Prostate gland (tissue), 2 donors: Measurements from ENCODE around the gene TMEM25. TPM values are rescaled to one million over a fixed set of nuclear protein-coding genes. Genes with fewer than 3 reads are reported as not detected.
"Not testable (repeated sequence)": the region's sequence is repeated elsewhere in the genome, so short reads cannot be mapped to it uniquely, and the experiment has no call there.

Source experiments
- DNase-seq: peaks from one replicate; pipeline ENCODE4 v3.0.0-alpha.2; 2019; ENCODE audit warnings: low spot score
- H3K27ac ChIP-seq, 2 donors: fragments of 200-600 bp; sonication (generic); 2 replicates each; pipeline ENCODE4 v1.5.1; 2017 to 2019
- H3K27me3 ChIP-seq: fragments of 200-600 bp; sonication (generic); replicated peaks from 2 replicates; pipeline ENCODE4 v1.5.1; 2019; ENCODE audit not compliant: insufficient read depth
- H3K36me3 ChIP-seq, 2 donors: fragments of 200-600 bp; sonication (generic); 1 replicate in 1 of 2; 2 replicates in 1 of 2; pipeline versions ENCODE4 v1.5.1 to v1.8.1; 2017 to 2019
- H3K4me1 ChIP-seq: fragments of 200-600 bp; sonication (generic); replicated peaks from 2 replicates; pipeline ENCODE4 v1.5.1; 2019
- H3K4me3 ChIP-seq, 2 donors: fragments of 200-600 bp; sonication (generic); 2 replicates each; pipeline ENCODE4 v1.5.1; 2017 to 2019
- H3K9me3 ChIP-seq: fragments of 200-600 bp; sonication (generic); 2 replicates; pipeline ENCODE4 v1.5.1; 2017
- POLR2A ChIP-seq: fragments of 450-650 bp; IDR thresholded peaks from one replicate; pipeline ENCODE4 v1.6.1; 2016; ENCODE audit warnings: antibody characterized with exemption, mild to moderate bottlenecking
- POLR2AphosphoS5 ChIP-seq: sonication (generic); formaldehyde crosslinking; IDR thresholded peaks from one replicate; pipeline ENCODE4 v1.6.1; 2017; ENCODE audit warnings: antibody characterized with exemption
- WGBS: methylation state at CpG from one replicate; pipeline ENCODE4 v1.1.5; 2018; 5-methylcytosine and 5-hydroxymethylcytosine counted together
- intact Hi-C: fragments of 100-400 bp; cut with DNase I; formaldehyde crosslinking; loops from one replicate; pipeline ENCODE4 v1.14.2; 2022
- total RNA-seq, 2 donors: library from RNA; depleted of rRNA; stranded (reverse); fragments of >200 nt; gene quantifications; one replicate each; pipeline ENCODE4 v1.1.0, GENCODE V29; 2016
- TF ChIP-seq, protein P1 (sequence below), 4 experiments: fragments of 200-600 bp in 2 of 4; fragments of 450-650 bp in 2 of 4; sonication (generic) in 2 of 4; IDR thresholded peaks; 1 replicate in 3 of 4; 2 replicates in 1 of 4; pipeline ENCODE4 v1.5.1; 2016 to 2019; ENCODE audit warnings: antibody characterized with exemption in 4 of 4, mild to moderate bottlenecking in 2 of 4, moderate library complexity in 2 of 4

Gene TMEM25
- 10 to 100 TPM; 52.4 to 64.2 TPM for total RNA-seq

DNA sequence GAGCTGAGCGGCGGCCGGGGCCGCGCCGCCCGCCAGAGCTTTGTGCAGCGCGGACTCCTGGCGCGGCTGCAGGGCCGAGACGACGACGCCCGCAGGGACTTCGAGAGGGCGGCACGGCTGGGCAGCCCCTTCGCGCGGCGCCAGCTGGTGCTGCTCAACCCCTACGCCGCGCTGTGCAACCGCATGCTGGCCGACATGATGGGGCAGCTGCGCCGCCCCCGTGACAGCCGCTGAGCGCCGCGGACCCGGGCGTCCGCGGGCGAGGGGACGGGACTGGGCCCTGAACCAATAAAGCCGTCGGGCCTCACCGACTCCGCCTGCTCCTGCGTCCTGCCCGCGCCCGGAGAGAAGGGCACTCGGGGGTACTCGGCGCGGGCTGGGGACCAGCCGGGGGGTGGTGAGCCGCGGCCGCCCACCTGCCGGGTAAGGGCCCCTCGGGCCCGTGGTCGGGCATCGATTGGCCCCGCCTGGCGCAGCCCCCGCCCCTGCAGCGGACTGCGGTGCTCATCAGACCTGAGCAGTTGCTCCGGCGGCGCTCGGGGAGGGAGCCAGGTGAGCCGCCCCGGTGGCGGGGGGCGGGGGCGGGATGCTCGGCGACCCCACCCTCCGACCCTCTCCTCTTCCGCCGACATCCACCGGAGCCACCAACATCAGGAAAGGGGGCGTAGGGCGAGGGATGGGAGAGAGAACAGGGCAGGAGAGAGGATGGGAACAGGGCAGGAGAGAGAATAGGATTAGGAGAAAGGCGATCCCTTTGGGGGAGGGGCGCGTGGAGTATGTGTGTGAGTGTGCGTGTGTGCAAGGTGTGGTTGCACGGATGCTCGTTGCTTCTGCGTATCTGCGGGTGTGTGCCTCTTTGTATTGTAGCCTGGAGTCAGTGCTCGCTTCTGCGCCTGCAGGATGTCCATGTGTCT lies at the start of gene TMEM25:
TSS of gene TMEM25 (plus strand) at position 510 of the 914 bp plus-strand sequence. CDS start 610 bp downstream, outside the sequence.
- intact Hi-C loops = loop anchor here (5.0 kb wide), 1 partner anchor 36 kb away; the partner anchor contains the start of gene IFT46
- Histone ChIP-seq H3K4me1 (peaks cover 10% of the 10 kb centered on the region), H3K27ac (peak within 1 kb of the TSS; percentile 70 to 81), H3K4me3 (peak within 1 kb of the TSS; percentile 62 to 84), H3K9me3 (no peaks in the 10 kb centered on the region), H3K27me3 (no peaks in the 10 kb centered on the region), H3K36me3 (no peaks in the 10 kb centered on the region)
- DNase-seq = peak; percentile 69
- 1% methylated on average over 33 of the region's 94 CpGs for WGBS
- TF ChIP-seq, protein P1, sequence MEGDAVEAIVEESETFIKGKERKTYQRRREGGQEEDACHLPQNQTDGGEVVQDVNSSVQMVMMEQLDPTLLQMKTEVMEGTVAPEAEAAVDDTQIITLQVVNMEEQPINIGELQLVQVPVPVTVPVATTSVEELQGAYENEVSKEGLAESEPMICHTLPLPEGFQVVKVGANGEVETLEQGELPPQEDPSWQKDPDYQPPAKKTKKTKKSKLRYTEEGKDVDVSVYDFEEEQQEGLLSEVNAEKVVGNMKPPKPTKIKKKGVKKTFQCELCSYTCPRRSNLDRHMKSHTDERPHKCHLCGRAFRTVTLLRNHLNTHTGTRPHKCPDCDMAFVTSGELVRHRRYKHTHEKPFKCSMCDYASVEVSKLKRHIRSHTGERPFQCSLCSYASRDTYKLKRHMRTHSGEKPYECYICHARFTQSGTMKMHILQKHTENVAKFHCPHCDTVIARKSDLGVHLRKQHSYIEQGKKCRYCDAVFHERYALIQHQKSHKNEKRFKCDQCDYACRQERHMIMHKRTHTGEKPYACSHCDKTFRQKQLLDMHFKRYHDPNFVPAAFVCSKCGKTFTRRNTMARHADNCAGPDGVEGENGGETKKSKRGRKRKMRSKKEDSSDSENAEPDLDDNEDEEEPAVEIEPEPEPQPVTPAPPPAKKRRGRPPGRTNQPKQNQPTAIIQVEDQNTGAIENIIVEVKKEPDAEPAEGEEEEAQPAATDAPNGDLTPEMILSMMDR (IDR thresholded peaks at IDR 0.05) = no peak
- TF ChIP-seq POLR2A = no peak
- peak; percentile 39 for TF ChIP-seq POLR2AphosphoS5

DNA sequence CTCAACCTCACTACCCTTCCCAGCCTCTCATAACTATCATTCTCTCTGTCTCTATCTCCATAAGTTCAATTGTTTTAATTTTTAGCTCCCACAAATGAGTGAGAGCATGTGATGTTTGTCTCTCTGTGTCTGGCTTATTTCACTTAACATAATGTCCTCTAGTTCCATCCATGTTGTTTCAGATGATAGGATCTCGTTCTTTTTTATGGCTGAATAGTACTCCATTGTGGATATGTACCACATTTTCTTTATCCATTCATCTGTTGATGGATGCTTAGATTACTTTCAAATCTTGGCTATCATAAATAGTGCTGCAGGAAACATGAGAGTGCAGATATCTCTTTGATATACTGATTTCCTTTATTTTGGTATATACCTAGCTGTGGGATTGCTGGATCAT lies 49.8 kb upstream of the TMEM25 start:
- H3K36me3 ChIP-seq, H3K27me3 ChIP-seq, intact Hi-C loops, H3K4me1 ChIP-seq, DNase-seq, H3K9me3 ChIP-seq, H3K4me3 ChIP-seq, H3K27ac ChIP-seq: not testable (repeated sequence)
- 100% methylated on average over 1 of the region's 1 CpG for WGBS

DNA sequence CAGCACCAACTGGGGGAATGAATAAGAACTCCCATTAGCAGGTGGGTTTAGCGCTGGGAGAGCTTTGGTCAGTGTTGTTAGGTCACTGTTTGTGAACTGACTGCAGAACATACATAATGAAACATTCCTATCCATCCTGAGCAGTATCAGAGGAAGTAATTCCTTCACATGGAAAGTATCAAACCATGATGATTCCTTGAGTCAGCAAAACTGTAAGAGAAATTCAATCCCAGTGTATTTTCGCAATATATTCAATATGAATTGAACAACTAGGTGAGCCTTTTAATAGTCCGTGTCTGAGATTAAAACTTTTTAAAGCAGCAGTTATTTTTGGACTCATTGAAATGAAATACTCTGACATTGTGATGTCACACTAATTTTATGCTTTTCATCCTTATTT lies 46.6 kb upstream of the TMEM25 start:
- H3K9me3 ChIP-seq = no peaks in the 10 kb centered on the region
- 96% methylated on average over 3 of the region's 3 CpGs for WGBS
- intact Hi-C loops = no loop called here
- H3K36me3 ChIP-seq = peaks cover 0 to 5% of the 10 kb centered on the region in 2 donors
- TF ChIP-seq POLR2A (no peak), POLR2AphosphoS5 (no peak)
- TF ChIP-seq, protein P1 (IDR thresholded peaks at IDR 0.05) = no peak
- H3K4me3 ChIP-seq = no peak overlapping the region
- H3K27me3 ChIP-seq = no peaks in the 10 kb centered on the region
- H3K4me1 ChIP-seq = no peaks in the 10 kb centered on the region
- DNase-seq = no peak
- no peak overlapping the region for H3K27ac ChIP-seq

DNA sequence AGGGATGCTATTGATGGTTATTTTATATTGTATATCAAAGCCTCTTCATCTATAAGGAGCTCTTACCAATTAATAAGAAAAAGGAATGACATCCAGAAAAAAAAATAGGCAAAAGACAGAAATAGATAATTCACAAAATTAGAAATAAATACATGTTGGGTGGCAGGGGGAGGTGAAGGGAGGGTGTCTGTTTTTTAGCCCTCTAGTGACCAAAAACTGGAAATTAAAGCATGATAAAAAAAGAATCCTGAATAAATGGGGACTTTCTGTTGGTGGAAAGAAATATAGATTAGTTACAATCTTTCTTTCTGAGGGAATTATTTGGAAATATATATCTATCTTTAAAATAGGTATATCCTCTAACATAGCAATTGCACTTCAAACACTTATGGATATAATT lies 45.7 kb upstream of the TMEM25 start:
- intact Hi-C loops = loop anchor here (5.0 kb wide), 2 partner anchors 48 to 288 kb away; partner anchors contain the start of gene KMT2A
- TF ChIP-seq POLR2A = no peak
- no peak for TF ChIP-seq POLR2AphosphoS5
- TF ChIP-seq, protein P1 (IDR thresholded peaks at IDR 0.05) = no peak
- peaks cover 0 to 13% of the 10 kb centered on the region in 2 donors for H3K36me3 ChIP-seq

DNA sequence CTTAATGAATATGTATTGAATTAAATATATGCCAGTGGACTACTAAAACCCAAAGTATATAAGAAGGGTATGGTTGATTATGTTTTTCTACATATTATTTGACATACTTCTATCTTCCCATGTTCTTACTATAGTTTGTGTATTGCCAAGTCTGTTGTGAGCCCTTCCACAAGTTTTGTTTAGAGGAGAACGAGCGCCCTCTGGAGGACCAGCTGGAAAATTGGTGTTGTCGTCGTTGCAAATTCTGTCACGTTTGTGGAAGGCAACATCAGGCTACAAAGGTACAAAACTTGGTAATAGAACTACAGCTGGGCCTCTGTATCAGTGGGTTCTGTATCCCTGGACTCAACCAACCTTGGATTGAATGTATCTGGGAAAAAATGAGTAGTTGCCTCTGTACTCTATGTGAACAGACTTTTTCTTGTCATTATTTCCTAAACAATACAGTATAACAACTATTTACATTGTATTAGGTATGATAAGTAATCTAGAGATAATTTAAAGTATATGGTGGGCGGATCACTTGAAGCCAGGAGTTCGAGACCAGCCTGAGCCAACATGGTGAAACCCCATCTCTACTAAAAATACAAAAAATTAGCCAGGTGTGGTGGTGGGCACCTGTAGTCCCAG lies 42.4 kb upstream of the TMEM25 start:
- WGBS = 24% methylated on average over 7 of the region's 7 CpGs
- TF ChIP-seq POLR2AphosphoS5 (peak; percentile 65), POLR2A (no peak)
- TF ChIP-seq, protein P1 (IDR thresholded peaks at IDR 0.05) = peak; percentile 68 to 81 (median 76)

More for the DNA sequence above, 45.7 kb upstream of the TMEM25 start:
- H3K4me3 ChIP-seq = no peak overlapping the region
- DNase-seq = no peak
- H3K27me3 ChIP-seq = no peaks in the 10 kb centered on the region
- no peaks in the 10 kb centered on the region for H3K9me3 ChIP-seq
- H3K4me1 ChIP-seq = no peaks in the 10 kb centered on the region
- H3K27ac ChIP-seq = no peak overlapping the region

More for the DNA sequence above, 42.4 kb upstream of the TMEM25 start:
- intact Hi-C loops = loop anchor here (5.0 kb wide), 2 partner anchors 51 to 291 kb away; partner anchors contain the start of gene KMT2A
- DNase-seq = peak; percentile 54
- H3K27me3 ChIP-seq = no peaks in the 10 kb centered on the region
- no peak overlapping the region for H3K4me3 ChIP-seq
- no peak overlapping the region for H3K27ac ChIP-seq
- H3K36me3 ChIP-seq = peaks cover 0 to 8% of the 10 kb centered on the region in 2 donors
- H3K4me1 ChIP-seq = no peaks in the 10 kb centered on the region
- no peaks in the 10 kb centered on the region for H3K9me3 ChIP-seq
